CD4-positive, alpha-beta T cell treated with Interleukin-15 for 4 hours (primary cell): Measurements from ENCODE around the gene UBE2L5.

Experiments
- DNase-seq: peaks from one replicate; pipeline ENCODE4 v3.0.0-alpha.2; 2020; ENCODE audit warnings: low spot score

UBE2L5 gene

DNA sequence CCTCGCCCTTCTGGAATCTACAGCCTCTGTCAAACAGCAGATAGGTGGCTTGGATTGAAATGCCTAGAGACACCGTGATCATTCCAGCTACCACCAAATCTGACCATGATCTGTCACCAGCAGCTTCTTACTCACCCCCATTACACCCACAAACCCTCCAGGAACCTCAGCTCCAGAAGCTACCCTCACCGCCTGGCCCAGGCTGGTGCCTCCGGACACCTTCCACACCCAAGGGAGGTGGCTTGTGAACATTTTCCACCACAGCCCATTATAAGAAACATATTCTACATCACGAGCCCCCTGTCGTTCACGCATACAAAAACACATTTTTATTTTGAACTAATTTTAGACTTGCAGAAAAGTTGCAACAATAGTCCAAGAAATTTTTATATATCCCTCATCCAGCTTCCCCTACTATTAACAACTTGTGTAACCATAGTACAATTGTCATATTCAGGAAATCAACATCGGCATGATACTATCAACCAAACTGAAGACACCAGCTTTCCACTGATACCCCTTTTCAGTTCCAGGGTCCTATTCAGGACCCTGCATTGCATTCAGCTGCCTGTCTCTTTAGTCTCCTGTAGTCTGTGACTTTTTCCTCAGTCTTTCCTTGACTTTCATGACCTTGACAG is 15.4 kb upstream of the UBE2L5 start:
- no peak for DNase-seq

DNA sequence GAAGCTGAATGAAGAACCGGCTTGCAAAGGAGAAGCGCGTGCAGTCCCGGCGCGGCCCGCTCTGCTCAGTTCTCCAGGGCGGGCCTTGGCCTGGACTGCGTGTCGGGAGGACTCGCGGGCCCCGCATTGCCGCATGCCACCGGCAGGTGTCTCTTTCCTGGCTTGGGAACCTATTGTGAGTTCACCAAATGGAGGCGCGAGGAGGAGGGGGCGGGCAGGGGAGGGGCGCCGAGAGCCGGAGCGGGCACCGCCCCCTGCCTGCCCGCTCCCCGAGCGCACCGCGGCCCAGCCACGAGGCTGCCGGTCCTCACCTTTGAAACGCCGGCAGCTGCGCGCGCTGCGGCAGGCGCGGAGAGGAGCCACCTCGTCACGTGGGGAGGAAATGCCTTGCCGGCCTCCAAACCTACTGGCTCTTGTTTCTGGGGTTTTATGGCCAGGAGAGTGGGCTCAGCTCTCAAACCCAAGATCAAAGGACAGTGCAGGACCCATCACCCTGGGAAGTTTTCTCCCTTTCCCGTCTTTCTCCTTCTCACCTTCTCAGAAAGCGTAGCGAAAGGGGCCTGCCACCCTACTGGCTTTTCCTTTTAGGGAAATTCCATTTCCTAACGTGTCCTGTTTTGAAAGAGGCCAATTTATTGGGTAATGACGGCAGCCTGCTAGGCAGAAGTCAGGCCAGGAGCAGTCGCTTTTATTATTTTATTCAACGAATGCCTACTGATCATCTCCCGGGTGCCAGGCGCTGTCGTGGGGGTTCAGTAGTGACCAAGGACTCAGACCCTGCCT is 13.8 kb upstream of the UBE2L5 start:
- DNase-seq, result peak; percentile 93

- DNase-seq, result no peak
Measured at GRCh38 chr13:30409886-30410704, 12.2 kb upstream of the UBE2L5 start.

- DNase-seq, result no peak
Measured at GRCh38 chr13:30410705-30411125, 11.6 kb upstream of the UBE2L5 start.

GRCh38 chr13:30412346-30412745 is 9.9 kb upstream of the UBE2L5 start:
- no peak for DNase-seq

GRCh38 chr13:30413842-30414241 is 8.5 kb upstream of the UBE2L5 start:
- no peak for DNase-seq

GRCh38 chr13:30415430-30416030 is 6.8 kb upstream of the UBE2L5 start:
- no peak for DNase-seq

GRCh38 chr13:30416471-30416870 is 5.8 kb upstream of the UBE2L5 start:
- DNase-seq, result no peak

DNA sequence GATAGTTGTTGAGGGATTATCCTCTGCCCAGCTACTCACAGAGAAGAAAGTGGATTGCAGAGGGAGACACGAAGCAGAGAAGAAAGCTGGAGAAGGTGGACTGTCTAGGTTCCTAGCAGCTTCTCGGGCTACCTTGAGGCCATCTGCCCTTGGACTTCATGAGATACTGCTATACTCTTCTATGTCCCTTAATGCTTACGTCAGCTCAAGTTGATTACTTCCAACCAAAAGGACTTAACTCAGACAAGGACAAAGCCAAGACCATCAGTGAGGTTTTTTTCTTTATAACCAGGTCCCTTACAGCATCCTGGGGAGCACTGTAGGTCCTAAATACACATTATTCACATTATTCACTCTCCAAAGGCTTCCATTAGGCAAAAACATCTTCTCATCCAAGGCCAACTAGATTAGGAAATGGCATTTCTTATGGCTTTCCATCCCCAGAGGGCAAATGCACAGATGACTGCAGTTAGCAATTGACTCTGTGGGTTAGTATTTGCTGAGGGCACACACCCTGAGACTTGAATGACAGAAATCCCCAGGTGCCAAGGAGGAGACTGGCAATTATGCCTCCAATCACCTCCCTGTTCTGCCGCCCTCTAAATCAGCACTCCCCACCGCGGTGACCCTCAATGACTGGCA is 4.1 kb upstream of the UBE2L5 start:
- no peak for DNase-seq

DNA sequence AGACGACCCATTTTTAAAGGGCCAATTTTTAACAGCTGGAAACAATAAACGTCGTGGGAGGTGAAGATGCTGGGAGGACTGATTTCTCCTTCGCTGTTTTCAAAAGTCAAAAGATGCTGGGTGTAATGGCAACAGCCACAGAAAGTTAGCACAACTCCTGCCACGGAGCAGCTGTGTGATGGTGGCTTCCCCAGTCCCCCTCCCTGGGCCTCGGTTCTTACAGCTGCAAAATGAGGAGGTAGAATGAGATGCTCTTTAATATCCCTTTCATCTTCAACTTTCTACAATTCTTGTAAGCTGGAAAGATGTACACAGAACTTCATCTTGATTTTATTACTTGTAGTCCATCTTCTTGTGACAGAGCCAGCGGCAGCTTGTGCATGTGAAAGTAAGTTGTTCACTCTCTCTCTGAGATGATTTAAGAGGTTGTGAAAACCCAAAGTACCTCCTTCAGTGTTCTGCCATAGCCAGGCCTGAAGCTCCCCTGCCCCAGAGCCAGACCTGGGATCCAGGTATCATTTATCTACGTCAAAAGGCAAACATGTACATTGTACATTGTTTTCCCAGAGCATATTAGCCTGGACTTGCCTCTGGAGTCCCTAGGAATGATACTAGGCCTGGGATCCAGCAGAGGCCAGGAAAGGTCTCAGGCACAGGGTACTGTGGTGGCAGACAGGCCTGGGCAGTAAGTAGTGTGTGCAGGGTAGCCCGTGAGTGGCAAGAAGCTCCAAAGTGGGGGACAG is 3.4 kb upstream of the UBE2L5 start:
- DNase-seq, result no peak

- peak; percentile 29 for DNase-seq
Measured at GRCh38 chr13:30421093-30422053, 920 bp upstream of the UBE2L5 start.

DNA sequence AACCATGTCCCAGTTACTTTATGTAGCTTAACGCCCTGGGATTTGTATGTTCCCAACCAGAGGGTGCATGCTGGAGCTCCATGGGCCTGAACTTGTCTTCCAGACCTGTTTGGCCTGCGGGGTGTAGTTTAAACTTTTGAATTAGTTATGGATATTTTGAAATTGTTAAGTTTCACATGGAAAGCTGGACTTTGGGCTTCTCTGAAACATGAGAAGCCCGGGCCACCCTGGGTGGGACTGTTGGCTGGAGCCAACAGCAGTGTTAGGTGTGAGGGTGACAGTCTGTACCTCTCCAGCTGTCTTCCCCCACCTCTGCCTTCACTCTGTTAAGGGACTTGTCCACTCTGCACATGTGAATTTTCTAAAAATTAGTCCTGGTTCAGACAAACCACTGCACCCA is 1.6 kb downstream of the UBE2L5 start:
- DNase-seq, result no peak

DNA sequence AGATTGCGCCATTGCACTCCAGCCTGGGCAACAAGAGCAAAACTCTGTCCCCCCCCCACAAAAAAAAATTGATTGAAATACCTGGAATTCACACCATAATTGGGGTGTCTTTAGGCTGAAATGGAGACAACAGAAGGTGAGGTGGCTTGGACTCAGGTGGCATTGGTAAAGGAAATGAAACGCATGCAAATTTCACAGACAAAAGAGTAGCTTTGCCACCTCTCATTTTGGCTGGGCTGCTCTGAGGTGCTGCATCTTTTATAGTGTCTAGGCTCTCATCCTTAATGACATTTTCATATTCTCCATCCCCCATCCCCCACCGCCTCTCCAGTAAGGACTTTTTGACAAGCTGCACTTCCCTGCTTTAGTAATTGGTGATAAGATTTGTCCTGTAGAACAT is 6.9 kb downstream of the UBE2L5 start:
- no peak for DNase-seq

GRCh38 chr13:30429721-30430694 is 7.7 kb downstream of the UBE2L5 start:
- peak; percentile 56 for DNase-seq

DNA sequence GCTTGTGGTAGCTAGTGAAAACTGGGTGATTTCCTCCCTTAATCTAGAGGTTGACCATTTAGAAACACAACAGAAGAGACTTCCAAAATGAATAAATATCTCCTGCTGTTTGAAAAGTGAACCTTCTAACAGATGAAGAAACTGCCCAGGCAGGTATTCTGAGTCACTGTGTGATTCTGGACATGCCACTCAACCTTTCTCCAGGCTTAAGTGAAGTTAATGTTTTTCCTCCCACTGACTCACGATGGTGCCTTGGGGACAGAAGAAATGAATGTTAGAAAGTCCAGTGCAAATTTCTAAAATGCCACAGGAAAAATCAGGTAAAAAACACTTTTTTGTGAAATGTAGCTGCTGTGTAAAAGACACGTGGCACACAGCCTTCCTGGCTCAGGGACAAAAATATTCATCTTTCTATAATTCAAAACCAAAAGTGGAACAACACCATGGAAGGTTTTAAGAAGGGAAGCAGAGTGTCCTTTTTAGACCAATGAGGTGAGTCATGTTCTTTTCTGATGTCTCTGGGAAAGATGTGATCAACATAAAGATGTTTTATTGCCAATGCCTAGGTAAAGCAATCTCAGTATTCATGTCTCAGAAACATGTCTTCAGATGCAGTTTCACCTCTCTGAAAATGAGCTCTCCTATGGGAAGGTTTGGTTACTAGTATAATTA is 9.1 kb downstream of the UBE2L5 start:
- DNase-seq, result no peak

GRCh38 chr13:30435911-30436451 is 13.7 kb downstream of the UBE2L5 start:
- DNase-seq, result no peak

- DNase-seq, result no peak
Measured at GRCh38 chr13:30437177-30437576, 14.9 kb downstream of the UBE2L5 start.

- DNase-seq, result no peak
Measured at GRCh38 chr13:30438286-30438685, 16.0 kb downstream of the UBE2L5 start.
